ENCODE results near the gene BICRAL.
"Not testable (repeated sequence)": the region's sequence is repeated elsewhere in the genome, so short reads cannot be mapped to it uniquely, and the experiment has no call there.

BICRAL gene

DNA sequence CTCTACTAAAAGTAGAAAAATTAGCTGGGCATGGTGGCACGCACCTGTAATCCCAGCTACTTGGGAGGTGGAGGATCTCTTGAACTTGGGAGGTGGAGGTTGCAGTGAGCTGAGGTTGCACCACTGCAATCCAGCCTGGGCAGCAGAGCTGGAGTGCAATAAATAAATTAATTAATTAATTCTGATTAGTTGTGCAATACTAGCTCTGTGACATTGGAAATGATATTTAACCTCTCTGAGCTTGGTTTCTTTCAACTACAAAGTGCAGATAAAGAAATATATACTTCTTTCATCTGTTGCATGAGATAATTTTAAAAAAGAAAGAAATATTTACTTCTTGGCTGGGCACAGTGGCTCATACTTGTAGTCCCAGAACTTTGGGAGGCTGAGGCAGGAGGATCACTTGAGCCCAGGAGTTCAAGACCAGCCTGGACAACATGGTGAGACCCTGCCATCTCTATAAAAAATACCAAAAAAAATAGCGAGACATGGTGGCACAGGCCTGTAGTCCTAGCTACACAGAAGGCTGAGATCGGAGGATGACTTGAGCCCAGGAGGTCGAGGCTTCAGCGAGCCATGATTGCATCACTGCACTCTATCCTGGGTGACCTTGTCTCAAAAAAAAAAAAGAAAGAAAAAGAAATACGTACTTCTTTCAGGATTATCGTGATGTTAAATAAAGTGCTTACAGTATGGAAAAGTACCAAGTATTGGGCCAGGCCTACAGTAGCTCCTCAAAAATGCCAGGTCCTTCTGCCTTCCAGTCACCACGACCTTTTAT lies 20.4 kb upstream of the BICRAL start:
- FAIRE-seq (no peak), DNase-seq (ENCODE audit: insufficient read length, low spot score) (no peak)

DNA sequence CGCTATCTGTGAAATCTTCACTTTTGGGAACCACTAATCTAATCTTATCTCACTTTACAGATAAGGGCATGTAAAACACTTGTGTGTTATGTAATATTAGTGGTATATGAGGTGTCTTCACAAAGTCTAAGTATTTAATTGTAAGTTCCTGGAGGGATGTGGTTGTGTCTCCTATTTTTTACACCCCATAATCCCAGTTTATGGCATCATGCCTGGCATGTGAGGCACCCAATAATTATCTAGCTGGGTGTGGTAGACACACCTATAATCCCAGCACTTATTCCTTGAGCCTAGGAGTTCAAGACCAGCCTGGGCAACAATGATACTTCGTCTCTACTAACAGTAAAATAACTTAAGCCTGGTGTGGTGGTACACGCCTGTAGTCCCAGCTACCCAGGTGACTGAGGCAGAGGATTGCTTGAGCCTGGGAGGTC lies 19.4 kb upstream of the BICRAL start:
- DNase-seq (ENCODE audit: insufficient read length, low spot score) = no peak
- no peak for FAIRE-seq

DNA sequence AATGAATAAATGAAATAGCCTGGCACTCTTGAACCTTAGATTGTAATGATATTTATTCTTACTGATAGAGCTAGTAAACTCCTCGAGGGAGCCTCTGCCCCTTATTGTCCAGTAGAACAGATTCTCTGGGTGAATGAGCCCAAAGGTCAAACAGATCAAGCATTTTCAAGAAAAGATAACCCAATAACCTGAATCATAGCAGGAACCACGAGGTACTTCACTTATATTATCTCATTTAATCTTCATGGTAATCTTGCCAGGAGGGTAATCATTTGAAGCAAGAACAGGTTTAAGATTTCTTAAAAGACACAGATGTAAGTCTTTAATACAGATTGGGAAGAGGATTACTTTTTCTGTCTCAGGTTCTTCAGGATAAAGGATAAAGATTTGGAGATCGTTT lies 18.9 kb upstream of the BICRAL start:
- DNase-seq (ENCODE audit: insufficient read length, low spot score) (no peak), FAIRE-seq (no peak)

DNA sequence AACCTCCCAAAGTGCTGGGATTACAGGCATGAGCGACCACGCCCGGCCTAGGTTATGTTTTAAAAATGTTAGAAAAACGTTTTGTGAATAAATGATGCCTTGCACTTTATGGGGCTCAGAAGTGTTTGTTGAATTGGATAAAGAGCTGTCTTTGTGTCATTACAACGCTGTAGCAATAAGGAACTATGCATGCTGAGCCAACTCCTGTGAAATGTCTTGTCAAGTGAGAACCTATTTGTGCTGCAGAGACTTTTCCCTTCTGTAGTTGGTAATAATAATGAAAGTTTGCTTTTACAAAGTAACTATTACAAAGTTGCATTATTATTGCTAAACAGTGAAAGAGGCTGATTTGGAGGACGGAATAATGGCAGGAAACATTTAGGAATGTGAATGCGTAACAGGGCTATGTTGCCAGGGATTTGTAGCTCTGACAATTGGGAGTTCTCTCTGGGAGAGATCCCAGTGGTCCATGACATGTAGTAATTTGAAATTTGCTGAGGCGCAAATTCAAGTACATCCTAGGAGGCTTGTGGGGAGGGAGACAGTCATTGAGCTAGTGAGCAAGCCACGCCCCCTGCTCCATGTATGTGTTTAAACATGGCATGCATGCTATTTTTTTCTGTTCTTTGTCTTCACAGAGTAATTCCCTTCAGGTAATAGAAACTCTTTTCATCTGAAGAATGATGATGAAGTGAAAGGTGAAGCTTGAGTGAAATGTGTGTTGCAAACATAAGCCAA lies 16.8 kb upstream of the BICRAL start:
- DNase-seq (ENCODE audit: insufficient read length, low spot score) = no peak
- FAIRE-seq = no peak

DNA sequence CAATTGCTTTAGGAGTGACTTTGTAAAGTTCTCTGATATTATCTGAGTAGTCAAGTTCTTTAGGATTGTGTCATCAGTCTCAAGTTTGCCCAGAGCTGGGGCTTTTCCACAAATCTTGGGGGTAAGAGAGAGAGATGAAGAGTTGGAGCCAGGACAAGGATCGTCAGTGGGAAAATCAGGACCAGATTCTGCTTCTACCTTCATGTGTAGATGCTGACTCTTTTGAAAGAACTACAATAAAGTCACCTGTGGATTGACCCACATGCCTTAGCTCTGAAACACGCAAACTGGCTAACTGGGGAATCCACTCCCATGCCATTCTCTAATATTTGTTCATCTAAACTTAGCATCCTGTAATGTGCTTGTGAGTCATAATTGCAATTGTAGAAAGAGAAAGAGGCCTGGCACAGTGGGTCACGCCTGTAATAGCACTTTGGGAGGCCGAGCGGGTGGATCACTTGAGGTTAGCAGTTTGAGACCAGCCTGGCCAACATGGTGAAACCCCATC lies 15.6 kb upstream of the BICRAL start:
- FAIRE-seq (peak; percentile 38), DNase-seq (ENCODE audit: insufficient read length, low spot score) (peak; percentile 23)

DNA sequence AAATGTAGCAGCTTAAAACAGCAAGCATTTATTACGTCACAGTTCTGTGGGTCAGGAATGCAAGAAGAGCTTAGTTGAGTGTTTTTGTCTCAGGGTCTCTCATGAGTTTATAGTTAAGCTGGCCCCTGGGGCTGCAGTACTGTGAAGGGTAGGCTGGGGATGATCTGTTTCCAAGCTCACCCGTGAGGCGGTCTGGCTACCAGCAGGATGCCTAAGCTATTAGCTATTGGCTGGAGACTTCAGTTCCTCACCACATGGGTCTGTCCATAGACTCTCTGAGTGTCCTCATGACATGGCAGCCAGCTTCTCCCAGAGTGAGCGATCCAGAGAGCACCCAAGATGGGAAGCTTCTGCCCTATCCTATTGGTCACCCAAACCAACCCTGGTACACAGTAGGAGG lies 12.8 kb upstream of the BICRAL start:
- DNase-seq (ENCODE audit: insufficient read length, low spot score) (no peak), FAIRE-seq (no peak)

DNA sequence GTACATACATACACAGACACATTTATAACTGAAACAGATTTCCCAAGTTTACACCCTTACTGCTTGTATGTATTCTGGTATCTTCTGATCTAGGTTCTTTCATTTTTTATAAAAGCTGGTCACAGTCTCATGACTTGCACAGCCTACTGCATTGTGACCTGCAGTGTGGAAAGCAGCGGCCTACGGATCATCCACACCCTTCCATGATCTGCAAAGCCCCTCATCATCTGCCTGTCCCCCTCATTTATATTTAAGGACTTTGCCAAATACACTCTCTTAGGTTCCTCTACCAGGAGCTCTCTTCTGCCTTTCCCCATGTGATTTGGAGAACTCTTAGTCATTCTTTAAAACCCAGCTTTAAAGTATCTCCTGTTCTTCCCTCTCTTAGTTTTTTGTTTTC lies 12.0 kb upstream of the BICRAL start:
- DNase-seq (ENCODE audit: insufficient read length, low spot score) (no peak), FAIRE-seq (no peak)

DNA sequence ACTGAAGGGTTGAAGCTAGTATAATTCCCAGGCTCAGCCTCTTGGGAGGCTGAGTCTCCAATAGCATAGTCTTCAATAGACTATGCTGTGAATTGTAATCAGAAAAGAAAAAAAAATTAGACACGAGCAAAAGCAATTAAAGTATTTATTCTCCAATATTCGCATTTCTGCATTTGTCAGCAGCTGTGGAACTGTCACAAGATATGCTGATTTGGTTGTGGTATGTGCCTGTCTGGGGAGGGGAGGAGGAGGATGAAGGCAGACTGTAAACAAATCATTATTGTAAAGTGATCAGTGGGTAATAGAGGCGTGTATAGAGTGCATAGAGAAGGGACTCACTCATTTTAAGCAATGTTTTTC lies 10.1 kb upstream of the BICRAL start:
- FAIRE-seq = no peak
- no peak for DNase-seq (ENCODE audit: insufficient read length, low spot score)

DNA sequence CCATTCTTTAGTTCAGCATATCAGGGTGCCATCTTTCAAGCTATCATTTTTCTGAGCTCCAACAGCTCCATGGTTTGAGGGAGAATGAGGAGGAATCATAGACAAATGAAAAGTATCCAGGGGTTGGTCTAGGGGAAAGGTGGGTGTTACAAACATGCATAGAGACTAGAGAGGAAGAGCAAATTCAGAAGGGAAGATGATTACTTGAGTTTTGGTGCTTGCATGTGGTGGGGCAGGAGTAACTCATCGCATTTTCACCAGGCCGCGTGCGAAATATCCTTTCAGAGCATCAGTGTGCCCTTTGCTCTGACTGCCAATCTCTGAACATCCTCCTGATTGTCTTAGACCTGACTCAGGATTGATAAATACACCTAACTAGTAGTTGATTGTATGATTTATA lies 7.7 kb upstream of the BICRAL start:
- DNase-seq (ENCODE audit: insufficient read length, low spot score) = no peak
- no peak for FAIRE-seq

DNA sequence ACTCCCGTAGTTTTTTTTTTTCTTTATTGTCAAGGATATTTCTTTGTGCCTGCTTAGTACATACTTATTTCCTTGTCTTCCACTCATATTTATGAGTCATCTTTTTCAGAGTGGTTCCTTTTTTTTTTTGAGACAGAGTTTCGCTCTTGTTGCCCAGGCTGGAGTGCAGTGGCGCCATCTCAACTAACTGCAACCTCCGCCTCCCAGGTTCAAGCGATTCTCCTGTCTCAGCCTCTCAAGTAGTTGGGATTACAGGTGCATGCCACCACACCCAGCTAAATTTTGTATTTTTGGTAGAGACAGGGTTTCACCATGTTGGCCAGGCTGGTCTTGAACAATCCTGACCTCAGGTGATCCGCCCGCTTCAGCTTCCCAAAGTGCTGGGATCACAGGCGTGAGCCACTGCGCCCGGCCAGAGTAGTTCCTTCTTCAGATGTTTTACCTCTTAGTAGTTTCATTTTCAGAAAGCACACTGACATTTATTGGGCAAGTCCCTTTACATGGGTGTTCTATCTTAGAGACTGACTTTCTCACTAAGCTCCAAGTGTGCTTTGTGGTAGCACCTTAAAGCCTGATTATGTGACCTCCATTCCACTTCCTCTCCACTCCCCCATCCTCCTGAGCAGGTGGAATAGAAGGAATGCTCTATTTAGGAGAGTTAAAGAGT lies 6.9 kb upstream of the BICRAL start:
- not testable (repeated sequence) for FAIRE-seq

DNA sequence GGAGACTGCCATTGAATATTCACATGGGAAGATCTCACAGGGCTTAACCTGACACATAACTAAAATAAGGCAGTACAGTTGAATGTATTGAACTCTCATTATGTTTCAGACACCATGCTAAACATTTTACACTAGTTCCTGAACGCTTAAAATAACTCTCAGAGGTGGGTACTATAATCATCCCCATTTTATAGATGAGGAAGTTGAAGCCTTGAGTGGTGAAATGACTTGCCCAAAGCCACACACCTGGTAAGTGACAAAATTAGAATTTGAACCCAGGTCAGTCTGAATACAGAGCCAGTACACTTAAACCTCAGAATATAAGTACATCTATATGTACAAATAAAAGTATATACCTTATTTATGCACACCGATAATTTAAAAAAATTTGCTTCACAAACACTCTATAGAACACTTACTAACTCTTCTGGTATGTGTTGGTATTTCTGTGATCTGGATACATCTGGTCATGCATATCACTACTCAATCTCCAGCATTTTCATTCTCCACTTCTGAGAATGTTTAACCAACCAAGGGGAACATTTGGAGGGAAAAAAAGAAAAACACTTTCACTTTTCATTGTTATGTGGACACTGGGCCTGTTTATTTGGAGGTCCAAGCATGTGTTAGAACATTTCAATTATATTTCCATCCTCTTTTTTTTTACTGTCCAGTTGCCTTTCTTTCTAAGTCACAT lies 4.6 kb upstream of the BICRAL start:
- DNase-seq (ENCODE audit: insufficient read length, low spot score) = peak; percentile 54
- no peak for FAIRE-seq

More for the DNA sequence above, 6.9 kb upstream of the BICRAL start:
- not testable (repeated sequence) for DNase-seq (ENCODE audit: insufficient read length, low spot score)

DNA sequence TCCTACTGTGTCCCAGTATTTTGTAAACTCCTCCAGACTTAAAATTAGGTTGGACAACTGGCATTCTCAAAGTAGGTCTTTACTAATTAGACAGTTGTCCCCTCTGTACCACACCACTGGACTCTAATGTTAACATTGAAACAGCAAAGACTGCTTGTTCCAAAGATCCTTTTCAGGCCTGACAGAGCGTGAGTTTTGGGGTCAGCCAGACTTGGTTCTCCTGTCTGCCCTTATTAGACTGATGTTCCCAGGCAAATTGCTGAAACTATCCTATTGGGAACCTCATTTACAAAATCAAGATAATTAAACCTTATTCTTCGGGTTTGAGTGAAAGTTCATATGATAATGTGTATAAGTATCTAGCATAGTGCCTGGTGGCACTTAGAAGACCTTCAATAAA lies 3.7 kb upstream of the BICRAL start:
- FAIRE-seq = no peak

DNA sequence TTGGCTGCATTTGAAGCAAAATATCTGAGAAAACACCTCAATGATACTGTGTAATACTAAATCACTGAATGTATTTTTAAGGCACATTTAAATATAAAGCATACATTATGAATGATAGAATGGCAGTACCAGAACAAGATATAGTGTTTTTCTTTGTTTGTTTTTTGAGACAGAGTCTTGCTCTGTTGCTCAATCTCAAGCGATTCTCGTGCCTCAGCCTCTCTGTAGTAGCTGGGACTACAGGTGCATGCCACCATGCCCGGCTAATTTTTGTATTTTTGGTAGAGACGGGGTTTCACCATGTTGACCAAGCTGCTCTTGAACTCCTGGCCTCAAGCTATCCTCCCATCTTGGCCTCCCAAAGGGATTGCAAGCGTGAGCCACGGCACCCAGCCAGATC lies 2.3 kb upstream of the BICRAL start:
- FAIRE-seq (no peak), DNase-seq (ENCODE audit: insufficient read length, low spot score) (no peak)

More for the DNA sequence above, 3.7 kb upstream of the BICRAL start:
- DNase-seq (ENCODE audit: insufficient read length, low spot score) = no peak

DNA sequence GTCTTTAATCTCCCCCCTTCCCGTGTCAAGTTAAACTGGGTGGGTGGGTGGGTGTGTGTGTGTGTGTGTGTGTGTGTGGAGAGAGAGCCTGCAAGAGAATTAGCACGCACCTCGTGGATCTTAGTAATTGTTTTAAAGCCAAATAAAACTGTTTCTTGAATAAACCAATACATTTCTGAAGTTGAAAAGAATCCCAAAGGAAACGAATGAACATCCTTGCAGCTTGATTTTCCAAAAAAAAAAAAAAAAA lies 381 bp upstream of the BICRAL start:
- DNase-seq (ENCODE audit: insufficient read length, low spot score) (no peak), FAIRE-seq (no peak)

DNA sequence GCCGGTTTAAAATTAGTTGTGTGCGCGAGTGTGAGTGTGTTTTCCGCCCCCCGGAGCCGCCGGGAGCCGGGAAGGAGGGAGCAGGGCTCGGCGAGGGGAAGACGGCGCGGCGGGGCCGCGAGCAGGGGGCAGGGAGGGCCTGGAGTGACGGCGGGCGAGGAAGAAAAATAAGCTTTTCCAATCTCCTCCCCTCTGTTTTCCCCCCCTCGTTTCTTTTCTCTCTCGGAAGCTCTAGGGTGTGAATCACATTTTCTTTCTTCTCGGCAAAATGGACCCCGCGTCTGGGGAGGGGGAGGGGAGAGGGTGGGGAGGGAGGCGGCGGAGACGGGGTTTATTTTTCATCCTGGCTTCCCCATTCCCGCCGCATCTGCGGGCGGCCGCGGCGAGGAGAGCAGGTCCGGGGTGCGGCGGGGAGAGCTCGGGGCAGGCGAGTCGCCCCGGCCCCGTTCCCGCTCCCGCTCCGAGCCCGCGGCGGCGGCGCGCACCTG lies 881 bp downstream of the BICRAL start:
- FAIRE-seq = no peak
- peak; percentile 67 for DNase-seq (ENCODE audit: insufficient read length, low spot score)

DNA sequence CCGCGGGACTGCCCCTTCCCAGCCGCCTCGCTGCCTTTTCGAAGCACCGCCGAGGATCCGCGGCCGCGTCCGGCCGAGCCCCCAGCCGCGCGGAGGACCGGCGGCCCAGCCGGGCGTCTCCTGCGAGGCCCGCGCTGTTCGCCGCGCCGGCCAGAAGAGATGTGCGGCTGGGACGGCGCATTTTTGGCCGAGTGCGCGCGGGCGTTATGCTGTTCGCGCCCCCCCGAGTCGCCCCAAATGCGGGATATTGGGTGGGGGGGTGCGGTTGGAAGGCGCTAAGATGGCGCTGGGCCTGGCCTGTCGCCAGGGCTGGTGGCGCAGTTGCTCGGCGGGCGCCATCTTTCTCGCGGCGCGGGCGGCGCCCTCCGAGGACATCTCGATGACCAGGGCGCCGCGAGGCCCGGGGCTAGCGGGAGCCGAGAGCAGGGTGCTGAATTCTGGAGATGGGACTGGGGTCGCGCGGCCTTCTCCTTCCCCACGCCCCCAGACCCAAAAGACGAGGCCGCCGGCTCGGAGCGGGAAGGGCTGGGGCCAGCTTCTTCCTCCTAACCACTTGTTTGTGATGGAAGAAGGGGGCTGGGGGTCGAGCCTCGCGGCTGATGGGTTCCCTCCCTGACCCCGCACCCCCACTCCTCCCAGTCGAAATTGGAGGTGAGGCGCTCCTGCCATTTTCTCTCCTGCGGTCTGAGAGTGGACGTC lies 1.5 kb downstream of the BICRAL start:
- DNase-seq (ENCODE audit: insufficient read length, low spot score) = peak; percentile 65
- no peak for FAIRE-seq

DNA sequence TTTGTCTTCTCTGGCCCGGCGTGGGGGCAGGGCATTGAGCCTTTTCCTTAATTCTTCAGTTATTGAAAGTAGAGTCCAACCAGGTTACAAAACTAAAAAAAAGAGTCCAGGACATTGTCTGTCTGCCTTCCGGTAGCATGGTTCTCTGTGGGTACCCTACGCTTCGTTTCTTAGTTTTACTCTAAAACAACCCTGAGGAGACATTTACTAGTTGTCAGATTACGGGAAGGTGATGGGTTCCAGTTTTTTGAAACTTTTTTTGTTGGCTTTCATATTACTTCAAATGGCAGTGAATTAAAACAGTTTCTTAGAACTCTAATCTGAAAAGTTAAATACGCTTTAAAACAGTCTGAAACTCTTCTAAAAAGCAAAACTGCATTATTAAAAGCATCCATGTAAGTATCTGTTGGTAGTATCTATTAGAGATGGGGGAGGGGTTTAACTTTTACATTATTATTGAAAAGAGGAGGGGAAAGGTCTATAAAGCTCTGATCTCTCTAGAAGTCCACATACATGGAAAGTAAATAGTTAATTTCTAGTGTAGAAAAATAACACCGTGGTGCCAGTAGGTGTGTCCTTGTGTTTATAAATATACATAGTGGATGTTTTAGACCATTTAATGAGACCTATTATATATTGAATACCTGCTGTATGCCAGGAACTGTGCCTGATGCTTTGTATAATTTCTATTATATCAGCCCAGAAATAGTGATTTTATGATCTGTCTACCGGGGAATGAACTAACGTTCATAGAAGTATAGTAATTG lies 2.2 kb downstream of the BICRAL start:
- FAIRE-seq (no peak), DNase-seq (ENCODE audit: insufficient read length, low spot score) (no peak)

DNA sequence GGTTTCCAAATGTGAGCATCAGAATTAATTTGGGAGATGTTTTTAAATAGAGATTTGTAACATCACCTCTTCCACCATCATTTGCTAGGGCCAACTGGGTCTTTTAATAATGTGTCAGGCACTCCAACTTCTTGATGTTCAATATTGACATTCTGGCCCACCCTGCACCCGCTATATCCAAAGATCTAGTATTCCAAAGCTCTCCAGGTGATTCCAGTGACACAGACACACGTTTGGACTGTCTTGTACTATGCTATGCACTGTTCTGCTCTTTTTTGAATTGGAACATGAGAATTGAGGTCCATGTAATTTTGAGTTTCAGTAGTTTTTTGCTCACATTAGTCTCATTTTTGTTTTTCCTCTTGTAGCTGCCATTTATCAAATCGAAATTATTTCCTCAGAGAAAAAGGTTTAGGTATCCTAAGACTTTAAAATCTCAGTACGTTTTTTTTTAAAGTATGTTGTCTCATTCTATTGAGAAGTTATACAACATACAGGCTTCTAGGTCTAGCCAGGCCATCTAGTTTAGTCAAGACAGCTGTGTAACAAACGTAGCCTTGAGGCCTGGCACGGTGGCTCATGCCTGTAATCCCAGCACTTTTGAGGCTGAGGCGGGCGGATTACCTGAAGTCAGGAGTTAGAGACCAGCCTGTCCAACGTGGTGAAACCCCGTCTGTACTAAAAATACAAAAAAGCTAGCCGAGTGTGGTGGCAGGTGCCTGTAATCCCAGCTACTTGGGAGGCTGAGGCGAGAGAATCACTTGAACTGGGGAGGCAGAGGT lies 3.1 kb downstream of the BICRAL start:
- no peak for DNase-seq (ENCODE audit: insufficient read length, low spot score)
- no peak for FAIRE-seq

DNA sequence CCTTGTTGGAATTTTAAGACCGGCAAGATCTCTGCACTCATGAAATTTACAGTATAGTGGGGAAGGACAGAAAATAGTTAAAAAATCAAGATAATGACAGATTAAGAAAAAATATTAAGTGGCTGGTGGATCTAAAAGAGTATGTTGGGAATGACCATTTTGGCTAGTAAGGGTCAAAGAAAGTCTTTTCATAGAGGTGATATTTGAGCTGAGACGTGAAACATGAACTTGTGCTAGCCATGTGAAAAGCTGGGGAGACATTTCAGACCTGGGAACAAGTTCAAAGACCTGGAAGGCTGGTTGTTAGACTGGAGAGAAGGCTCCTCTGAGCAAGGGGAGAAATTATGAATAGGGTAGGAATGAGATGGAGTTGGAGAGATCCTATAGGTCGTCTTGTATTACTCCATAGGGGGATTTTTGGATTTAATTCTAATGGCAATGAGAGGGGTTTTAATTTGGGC lies 4.7 kb downstream of the BICRAL start:
- DNase-seq (ENCODE audit: insufficient read length, low spot score) (no peak), FAIRE-seq (no peak)

All from HTR-8/SVneo (cell line).